Upper lobe of right lung (tissue), 1 donor: ENCODE data around the gene ZIK1. TPM values are rescaled to one million over a fixed set of nuclear protein-coding genes. Genes with fewer than 3 reads are reported as not detected.

Source experiments
- ATAC-seq: fragments of 200-7000 bp; cut with Tn5 transposase; one replicate; pipeline ENCODE4 v1.9.1; 2020; ENCODE audit warnings: mild to moderate bottlenecking, moderate library complexity
- DNase-seq: peaks from one replicate; pipeline ENCODE4 v3.0.0-alpha.2; 2020
- H3K27ac ChIP-seq: fragments of 200-600 bp; one replicate; pipeline ENCODE4 v1.8.0; 2022
- H3K27me3 ChIP-seq: fragments of 200-600 bp; one replicate; pipeline ENCODE4 v1.8.0; 2022; ENCODE audit warnings: mild to moderate bottlenecking
- H3K36me3 ChIP-seq: fragments of 200-600 bp; one replicate; pipeline ENCODE4 v1.8.0; 2022
- H3K4me1 ChIP-seq: fragments of 200-600 bp; one replicate; pipeline ENCODE4 v1.8.0; 2022
- H3K4me3 ChIP-seq: fragments of 200-600 bp; one replicate; pipeline ENCODE4 v1.8.0; 2022; ENCODE audit warnings: mild to moderate bottlenecking
- H3K9me3 ChIP-seq: fragments of 200-600 bp; one replicate; pipeline ENCODE4 v1.8.0; 2022
- intact Hi-C: fragments of 100-400 bp; cut with DNase I; formaldehyde crosslinking; loops from one replicate; pipeline ENCODE4 v1.11.0; 2022
- total RNA-seq: library from RNA; stranded (reverse); fragmentation: NEBNext Ultra II Directional; extraction: Animal tissue kit (Norgen Biotek cat#: 25700); gene quantifications from one replicate; pipeline ENCODE4 v1.2.1, GENCODE V29; 2021
- TF ChIP-seq, protein P1 (sequence below): fragments of 200-600 bp; IDR thresholded peaks from one replicate; pipeline ENCODE4 v1.8.0; 2022; ENCODE audit warnings: antibody characterized with exemption
- donor health status: DM: no; HTN: yes; CAD: no; lungs with severe emphysema.

Gene ZIK1
- total RNA-seq, 1 donor from 2014 or later, result 2.9 TPM

DNA sequence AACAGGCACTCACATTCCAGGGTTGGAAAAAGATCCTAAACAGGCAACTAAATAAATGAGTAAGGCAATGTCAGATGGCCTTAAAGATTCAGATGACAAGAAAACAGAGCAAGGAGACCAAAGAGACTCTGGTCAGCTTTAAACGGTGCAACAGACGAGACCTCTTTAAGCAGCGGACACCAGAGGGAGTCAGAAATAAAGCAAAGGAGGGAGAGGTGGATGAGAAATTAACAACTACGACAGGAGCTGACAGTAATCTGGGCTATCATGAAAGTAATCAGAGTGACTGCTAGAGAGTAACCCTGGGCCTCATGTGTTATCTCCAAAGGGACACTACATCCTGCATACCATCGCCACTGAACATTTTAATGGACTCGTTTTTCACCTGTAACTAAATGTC, 25.4 kb upstream of the ZIK1 start:
- Histone ChIP-seq H3K27me3 (no peaks in the 10 kb centered on the region), H3K9me3 (no peaks in the 10 kb centered on the region), H3K36me3 (peaks cover 18% of the 10 kb centered on the region), H3K4me1 (peaks cover 17% of the 10 kb centered on the region), H3K27ac (no peak overlapping the region), H3K4me3 (peak overlapping the region; percentile 90)
- DNase-seq (no peak), ATAC-seq (no peak)
- intact Hi-C loops, result no loop called here
- TF ChIP-seq, protein P1, sequence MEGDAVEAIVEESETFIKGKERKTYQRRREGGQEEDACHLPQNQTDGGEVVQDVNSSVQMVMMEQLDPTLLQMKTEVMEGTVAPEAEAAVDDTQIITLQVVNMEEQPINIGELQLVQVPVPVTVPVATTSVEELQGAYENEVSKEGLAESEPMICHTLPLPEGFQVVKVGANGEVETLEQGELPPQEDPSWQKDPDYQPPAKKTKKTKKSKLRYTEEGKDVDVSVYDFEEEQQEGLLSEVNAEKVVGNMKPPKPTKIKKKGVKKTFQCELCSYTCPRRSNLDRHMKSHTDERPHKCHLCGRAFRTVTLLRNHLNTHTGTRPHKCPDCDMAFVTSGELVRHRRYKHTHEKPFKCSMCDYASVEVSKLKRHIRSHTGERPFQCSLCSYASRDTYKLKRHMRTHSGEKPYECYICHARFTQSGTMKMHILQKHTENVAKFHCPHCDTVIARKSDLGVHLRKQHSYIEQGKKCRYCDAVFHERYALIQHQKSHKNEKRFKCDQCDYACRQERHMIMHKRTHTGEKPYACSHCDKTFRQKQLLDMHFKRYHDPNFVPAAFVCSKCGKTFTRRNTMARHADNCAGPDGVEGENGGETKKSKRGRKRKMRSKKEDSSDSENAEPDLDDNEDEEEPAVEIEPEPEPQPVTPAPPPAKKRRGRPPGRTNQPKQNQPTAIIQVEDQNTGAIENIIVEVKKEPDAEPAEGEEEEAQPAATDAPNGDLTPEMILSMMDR, result no peak

DNA sequence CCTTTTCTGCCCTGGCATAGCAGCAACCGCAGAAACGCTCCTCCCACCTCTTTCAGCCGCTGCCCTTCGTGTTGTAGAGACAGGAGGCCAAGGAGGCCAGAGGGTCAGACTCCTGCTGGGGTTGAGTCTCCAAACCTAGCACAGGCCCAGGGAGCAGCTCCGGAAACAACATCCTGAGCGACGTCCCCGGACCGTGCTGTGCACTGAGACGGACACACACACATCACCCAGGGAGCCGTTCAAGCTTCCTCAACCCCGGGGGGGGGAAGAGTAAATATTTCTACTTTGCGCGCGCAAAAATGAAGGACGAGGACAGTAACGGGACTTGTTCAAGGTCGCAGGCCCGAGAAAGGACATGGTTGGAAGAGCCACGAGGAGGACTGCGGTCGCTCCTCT, 24.9 kb upstream of the ZIK1 start:
- Histone ChIP-seq H3K27me3 (no peaks in the 10 kb centered on the region), H3K27ac (peak overlapping the region; percentile 69), H3K4me1 (peaks cover 17% of the 10 kb centered on the region), H3K36me3 (peaks cover 16% of the 10 kb centered on the region), H3K4me3 (peak overlapping the region; percentile 90), H3K9me3 (peaks cover 1% of the 10 kb centered on the region)
- intact Hi-C loops, result no loop called here
- TF ChIP-seq, protein P1, result no peak
- ATAC-seq (peak; percentile 39), DNase-seq (no peak)

DNA sequence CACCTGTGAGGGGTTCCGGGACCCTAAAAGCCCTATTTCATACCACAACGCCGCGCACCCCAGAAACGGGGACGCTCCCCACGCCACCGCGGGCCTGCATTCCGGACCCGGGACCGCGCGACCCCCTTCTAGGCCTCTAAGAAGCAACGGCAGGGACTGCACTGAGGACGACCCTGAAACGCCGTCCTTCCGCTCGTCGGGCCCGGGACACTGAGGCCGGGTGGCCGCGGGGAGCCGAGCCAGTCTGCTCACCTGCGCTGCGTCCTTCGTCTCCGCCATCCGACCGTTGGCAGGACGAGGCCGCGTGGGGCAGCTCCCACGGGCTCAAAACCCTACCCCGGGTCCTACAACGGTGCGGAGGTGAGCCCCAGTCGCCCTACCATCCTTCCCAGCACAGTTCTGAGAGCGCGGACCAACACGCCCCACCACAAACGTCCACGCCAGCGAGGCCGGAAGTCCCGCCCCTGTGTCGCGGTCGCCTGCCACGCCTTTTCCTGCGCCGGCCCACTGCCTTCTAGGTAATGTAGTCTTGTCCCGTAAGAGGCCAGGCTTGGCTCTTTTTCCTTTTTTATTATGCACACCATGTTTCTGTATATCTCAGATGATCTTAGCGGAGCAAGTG, 24.4 kb upstream of the ZIK1 start, which contains the start of gene ZNF550:
Gene ZNF550, minus strand, starts transcription at position 460 of the 622 bp plus-strand sequence. Its CDS starts 181 bp downstream, at position 279.
- peaks cover 6% of the 10 kb centered on the region for H3K9me3 ChIP-seq
- intact Hi-C loops, result no loop called here
- TF ChIP-seq, protein P1, result no peak

DNA sequence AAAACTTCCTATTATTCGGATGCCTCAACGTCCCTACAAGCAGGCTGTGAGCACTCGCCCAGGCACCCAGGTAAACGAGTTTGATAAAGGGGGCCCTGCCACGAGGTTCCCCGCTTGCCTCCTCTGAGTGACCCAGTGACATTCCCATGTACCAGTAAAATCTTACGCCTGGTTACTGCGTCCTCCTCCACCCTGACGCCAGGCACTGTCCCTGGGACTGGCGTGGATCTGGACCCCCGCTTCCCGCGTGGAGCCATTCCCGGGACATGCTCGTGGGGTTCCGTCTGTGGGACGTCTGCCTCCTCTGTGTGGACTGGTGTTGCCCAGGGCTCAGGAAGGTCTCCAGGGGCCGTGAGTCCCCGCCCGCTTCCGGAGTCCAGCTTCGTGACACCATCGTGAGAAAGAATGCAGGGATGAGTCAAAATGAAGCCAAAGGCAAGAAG, 23.9 kb upstream of the ZIK1 start:
- intact Hi-C loops, result no loop called here
- DNase-seq, result no peak
- H3K4me1 ChIP-seq, result peaks cover 17% of the 10 kb centered on the region
- H3K4me3 ChIP-seq, result peak overlapping the region; percentile 90
- peaks cover 8% of the 10 kb centered on the region for H3K36me3 ChIP-seq
- H3K9me3 ChIP-seq, result peaks cover 11% of the 10 kb centered on the region
- peak overlapping the region; percentile 51 for H3K27ac ChIP-seq
- ATAC-seq, result no peak
- TF ChIP-seq, protein P1, result no peak
- no peaks in the 10 kb centered on the region for H3K27me3 ChIP-seq

More for the DNA sequence above, 24.4 kb upstream of the ZIK1 start, which contains the start of gene ZNF550:
- Histone ChIP-seq H3K36me3 (peaks cover 10% of the 10 kb centered on the region), H3K4me3 (peak within 1 kb of the TSS; percentile 90), H3K4me1 (peaks cover 17% of the 10 kb centered on the region), H3K27me3 (no peaks in the 10 kb centered on the region), H3K27ac (peak within 1 kb of the TSS; percentile 69)
- ATAC-seq (peak; percentile 100), DNase-seq (peak; percentile 95)

DNA sequence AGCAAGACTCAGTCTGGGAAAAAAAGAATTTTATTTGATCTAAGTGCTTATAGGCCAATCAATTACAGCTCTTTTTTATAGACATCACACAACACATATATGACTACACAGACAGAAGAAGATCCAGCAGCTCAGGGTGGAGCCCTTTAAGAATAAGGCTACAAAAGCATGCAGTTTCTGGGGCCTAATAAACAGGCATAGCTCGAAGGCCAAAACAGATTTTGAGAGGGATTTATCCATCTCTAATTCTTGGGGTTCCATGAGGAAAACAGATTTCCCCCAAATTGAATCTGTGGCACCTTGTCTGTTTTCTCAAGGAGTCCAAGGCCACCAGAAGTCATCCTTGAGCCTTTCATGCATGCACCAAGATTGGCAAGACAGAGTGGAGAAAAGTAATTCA, 20.4 kb upstream of the ZIK1 start:
- DNase-seq (no peak), ATAC-seq (no peak)
- no peak overlapping the region for H3K27ac ChIP-seq
- peaks cover 12% of the 10 kb centered on the region for H3K4me1 ChIP-seq
- no peaks in the 10 kb centered on the region for H3K36me3 ChIP-seq
- peaks cover 38% of the 10 kb centered on the region for H3K9me3 ChIP-seq
- intact Hi-C loops, result no loop called here
- TF ChIP-seq, protein P1, result no peak
- no peaks in the 10 kb centered on the region for H3K27me3 ChIP-seq
- H3K4me3 ChIP-seq, result no peak overlapping the region
